ENCODE results near the gene DEK. TPM values are rescaled to one million over a fixed set of nuclear protein-coding genes. Genes with fewer than 3 reads are reported as not detected.
A peak's percentile ranks its signal among the peaks of the same experiment; 100 is the strongest.
"Not testable (repeated sequence)": the region's sequence is repeated elsewhere in the genome, so short reads cannot be mapped to it uniquely, and the experiment has no call there.

DEK gene
- total RNA-seq, 1 donor from 2014 or later: 33.8 TPM

DNA sequence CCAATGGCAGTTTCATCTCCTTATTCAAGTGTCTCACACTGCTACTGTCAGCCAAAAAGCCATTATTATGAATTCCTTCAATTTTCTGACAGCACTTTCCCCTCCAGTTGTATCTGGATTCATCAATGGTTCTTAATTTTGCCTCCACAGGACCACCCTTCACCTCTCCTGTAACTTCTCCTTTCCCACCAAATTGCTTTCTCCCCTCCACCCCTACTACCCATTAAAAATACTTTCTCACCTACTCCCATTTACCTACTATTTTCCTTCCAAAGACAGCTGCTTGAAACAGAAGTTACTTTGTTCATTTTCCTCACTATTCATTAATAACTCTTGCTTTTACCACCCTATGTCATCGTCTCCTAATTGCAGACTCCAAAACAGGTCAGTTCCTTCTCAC, 29.8 kb downstream of the DEK start:
- Mint-ChIP-seq H3K27ac (ENCODE audit: unreplicated experiment) (peak overlapping the region; percentile 2), H3K4me3 (ENCODE audit: unreplicated experiment) (no peak overlapping the region), H3K36me3 (ENCODE audit: unreplicated experiment) (peaks cover 33% of the 10 kb centered on the region), H3K4me1 (ENCODE audit: low read depth, unreplicated experiment) (no peaks in the 10 kb centered on the region), H3K9me3 (ENCODE audit: unreplicated experiment) (peaks cover 11% of the 10 kb centered on the region), H3K27me3 (ENCODE audit: unreplicated experiment) (peaks cover 1% of the 10 kb centered on the region)
- TF ChIP-seq, protein P1, sequence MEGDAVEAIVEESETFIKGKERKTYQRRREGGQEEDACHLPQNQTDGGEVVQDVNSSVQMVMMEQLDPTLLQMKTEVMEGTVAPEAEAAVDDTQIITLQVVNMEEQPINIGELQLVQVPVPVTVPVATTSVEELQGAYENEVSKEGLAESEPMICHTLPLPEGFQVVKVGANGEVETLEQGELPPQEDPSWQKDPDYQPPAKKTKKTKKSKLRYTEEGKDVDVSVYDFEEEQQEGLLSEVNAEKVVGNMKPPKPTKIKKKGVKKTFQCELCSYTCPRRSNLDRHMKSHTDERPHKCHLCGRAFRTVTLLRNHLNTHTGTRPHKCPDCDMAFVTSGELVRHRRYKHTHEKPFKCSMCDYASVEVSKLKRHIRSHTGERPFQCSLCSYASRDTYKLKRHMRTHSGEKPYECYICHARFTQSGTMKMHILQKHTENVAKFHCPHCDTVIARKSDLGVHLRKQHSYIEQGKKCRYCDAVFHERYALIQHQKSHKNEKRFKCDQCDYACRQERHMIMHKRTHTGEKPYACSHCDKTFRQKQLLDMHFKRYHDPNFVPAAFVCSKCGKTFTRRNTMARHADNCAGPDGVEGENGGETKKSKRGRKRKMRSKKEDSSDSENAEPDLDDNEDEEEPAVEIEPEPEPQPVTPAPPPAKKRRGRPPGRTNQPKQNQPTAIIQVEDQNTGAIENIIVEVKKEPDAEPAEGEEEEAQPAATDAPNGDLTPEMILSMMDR (IDR thresholded peaks at IDR 0.05; ENCODE audit: partially characterized antibody, unreplicated experiment): no peak
- DNase-seq: no peak

DNA sequence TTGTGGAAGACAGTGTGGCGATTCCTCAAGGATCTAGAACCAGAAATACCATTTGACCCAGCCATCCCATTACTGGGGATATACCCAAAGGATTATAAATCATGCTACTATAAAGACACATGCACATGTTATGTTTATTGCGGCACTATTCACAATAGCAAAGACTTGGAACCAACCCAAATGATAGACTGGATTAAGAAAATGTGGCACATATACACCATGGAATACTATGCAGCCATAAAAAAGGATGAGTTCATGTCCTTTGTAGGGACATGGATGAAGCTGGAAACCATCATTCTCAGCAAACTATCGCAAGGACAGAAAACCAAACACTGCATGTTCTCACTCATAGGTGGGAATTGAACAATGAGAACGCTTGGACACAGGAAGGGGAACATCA, 30.6 kb downstream of the DEK start:
- H3K9me3 Mint-ChIP-seq (ENCODE audit: unreplicated experiment): peaks cover 14% of the 10 kb centered on the region

DNA sequence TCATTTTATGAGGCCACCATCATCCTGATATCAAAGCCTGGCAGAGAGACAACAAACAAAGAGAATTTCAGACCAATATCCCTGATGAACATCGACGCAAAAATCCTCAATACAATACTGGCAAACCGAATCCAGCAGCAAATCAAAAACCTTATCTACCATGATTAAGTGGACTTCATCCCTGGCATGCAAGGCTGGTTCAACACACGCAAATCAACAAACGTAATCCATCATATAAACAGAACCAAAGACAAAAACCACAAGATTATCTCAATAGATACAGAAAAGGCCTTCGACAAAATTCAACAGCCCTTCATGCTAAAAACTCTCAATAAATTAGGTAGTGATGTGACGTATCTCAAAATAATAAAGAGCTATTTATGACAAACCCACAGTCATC, 32.5 kb downstream of the DEK start:
- H3K9me3 Mint-ChIP-seq (ENCODE audit: unreplicated experiment): peaks cover 19% of the 10 kb centered on the region
- H3K36me3 Mint-ChIP-seq (ENCODE audit: unreplicated experiment): peaks cover 52% of the 10 kb centered on the region
- DNase-seq; H3K27me3 Mint-ChIP-seq (ENCODE audit: unreplicated experiment); H3K4me1 Mint-ChIP-seq (ENCODE audit: low read depth, unreplicated experiment); H3K27ac Mint-ChIP-seq (ENCODE audit: unreplicated experiment); H3K4me3 Mint-ChIP-seq (ENCODE audit: unreplicated experiment): not testable (repeated sequence)

More for the DNA sequence above, 30.6 kb downstream of the DEK start:
- H3K27ac Mint-ChIP-seq (ENCODE audit: unreplicated experiment); H3K4me3 Mint-ChIP-seq (ENCODE audit: unreplicated experiment); H3K4me1 Mint-ChIP-seq (ENCODE audit: low read depth, unreplicated experiment); H3K27me3 Mint-ChIP-seq (ENCODE audit: unreplicated experiment); DNase-seq: not testable (repeated sequence)
- peaks cover 41% of the 10 kb centered on the region for H3K36me3 Mint-ChIP-seq (ENCODE audit: unreplicated experiment)

DNA sequence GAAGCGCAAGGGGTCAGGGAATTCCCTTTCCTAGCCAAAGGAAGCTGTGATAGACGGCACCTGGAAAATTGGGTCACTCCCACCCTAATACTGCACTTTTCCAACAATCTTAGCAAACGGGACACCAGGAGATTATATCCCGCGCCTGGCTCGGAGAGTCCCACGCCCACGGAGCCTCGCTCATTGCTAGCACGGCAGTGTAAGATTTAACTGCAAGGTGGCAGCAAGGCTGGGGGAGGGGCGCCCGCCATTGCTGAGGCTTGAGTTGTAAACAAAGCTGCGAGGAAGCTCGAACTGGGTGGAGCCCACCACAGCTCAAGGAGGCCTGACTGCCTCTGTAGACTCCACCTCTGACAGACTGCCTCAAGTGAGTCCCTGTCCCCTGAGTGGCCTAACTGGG, 35.7 kb downstream of the DEK start:
- DNase-seq; H3K4me3 Mint-ChIP-seq (ENCODE audit: unreplicated experiment); H3K27me3 Mint-ChIP-seq (ENCODE audit: unreplicated experiment); H3K4me1 Mint-ChIP-seq (ENCODE audit: low read depth, unreplicated experiment); H3K27ac Mint-ChIP-seq (ENCODE audit: unreplicated experiment): not testable (repeated sequence)
- Mint-ChIP-seq H3K9me3 (ENCODE audit: unreplicated experiment) (peaks cover 19% of the 10 kb centered on the region), H3K36me3 (ENCODE audit: unreplicated experiment) (peaks cover 43% of the 10 kb centered on the region)

- not testable (repeated sequence) for H3K27me3 Mint-ChIP-seq (ENCODE audit: unreplicated experiment); H3K4me3 Mint-ChIP-seq (ENCODE audit: unreplicated experiment); H3K4me1 Mint-ChIP-seq (ENCODE audit: low read depth, unreplicated experiment); DNase-seq; H3K27ac Mint-ChIP-seq (ENCODE audit: unreplicated experiment)
- H3K9me3 Mint-ChIP-seq (ENCODE audit: unreplicated experiment): peaks cover 19% of the 10 kb centered on the region
- H3K36me3 Mint-ChIP-seq (ENCODE audit: unreplicated experiment): peaks cover 36% of the 10 kb centered on the region
Observed at GRCh38 chr6:18227166-18227565, 37.2 kb downstream of the DEK start.

GRCh38 chr6:18226451-18227105, 37.8 kb downstream of the DEK start:
- H3K27me3 Mint-ChIP-seq (ENCODE audit: unreplicated experiment): not testable (repeated sequence)

DNA sequence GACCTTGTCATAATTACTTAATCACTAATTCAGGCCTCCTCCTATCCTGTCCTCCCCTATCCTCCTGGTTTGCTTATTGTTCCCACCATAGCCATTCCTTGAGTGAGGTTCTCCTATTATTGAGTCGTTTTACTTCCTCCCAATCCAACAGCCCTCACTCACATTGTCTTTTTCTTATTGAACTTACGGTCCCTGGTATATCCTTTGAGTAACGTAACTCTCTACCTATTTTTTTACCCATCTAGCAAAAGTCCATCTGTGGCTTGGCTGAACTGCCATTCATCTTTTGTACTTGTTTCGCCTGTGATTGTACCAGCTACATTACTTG, 43.1 kb downstream of the DEK start:
- Mint-ChIP-seq H3K4me1 (ENCODE audit: low read depth, unreplicated experiment) (no peaks in the 10 kb centered on the region), H3K36me3 (ENCODE audit: unreplicated experiment) (peaks cover 9% of the 10 kb centered on the region)

More at GRCh38 chr6:18226451-18227105, 37.8 kb downstream of the DEK start:
- H3K27ac Mint-ChIP-seq (ENCODE audit: unreplicated experiment); H3K4me1 Mint-ChIP-seq (ENCODE audit: low read depth, unreplicated experiment); DNase-seq: not testable (repeated sequence)
- Mint-ChIP-seq H3K9me3 (ENCODE audit: unreplicated experiment) (peaks cover 15% of the 10 kb centered on the region), H3K36me3 (ENCODE audit: unreplicated experiment) (peaks cover 30% of the 10 kb centered on the region), H3K4me3 (ENCODE audit: unreplicated experiment) (peak overlapping the region; percentile 6)

More for the DNA sequence above, 43.1 kb downstream of the DEK start:
- peaks cover 1% of the 10 kb centered on the region for H3K27me3 Mint-ChIP-seq (ENCODE audit: unreplicated experiment)
- peaks cover 2% of the 10 kb centered on the region for H3K9me3 Mint-ChIP-seq (ENCODE audit: unreplicated experiment)
- TF ChIP-seq, protein P1 (IDR thresholded peaks at IDR 0.05; ENCODE audit: partially characterized antibody, unreplicated experiment): no peak
- H3K4me3 Mint-ChIP-seq (ENCODE audit: unreplicated experiment): no peak overlapping the region
- DNase-seq: no peak
- H3K27ac Mint-ChIP-seq (ENCODE audit: unreplicated experiment): no peak overlapping the region
